ENCODE measurements around the gene DCAF15.

DNA sequence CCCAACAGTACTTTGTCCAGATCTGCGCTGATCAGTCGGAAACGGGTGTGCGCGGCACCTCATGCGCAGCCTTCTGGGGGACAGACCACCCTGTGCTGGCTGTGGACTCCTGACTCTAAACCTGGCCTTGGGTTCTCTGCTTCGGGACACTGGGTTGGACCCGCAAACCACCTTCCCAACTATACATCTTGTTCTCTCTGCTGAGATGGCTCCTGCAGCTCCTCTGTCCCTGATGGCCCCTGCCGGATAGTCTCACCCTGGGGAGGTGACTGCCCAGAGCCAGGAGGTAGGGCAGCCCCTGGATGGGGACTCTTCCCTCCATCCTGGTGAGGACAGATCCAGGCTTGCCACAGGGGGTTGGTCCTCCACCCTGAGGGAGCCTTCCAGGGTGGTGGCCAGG, 30.5 kb downstream of the DCAF15 start:
- TF ChIP-seq, protein P1, sequence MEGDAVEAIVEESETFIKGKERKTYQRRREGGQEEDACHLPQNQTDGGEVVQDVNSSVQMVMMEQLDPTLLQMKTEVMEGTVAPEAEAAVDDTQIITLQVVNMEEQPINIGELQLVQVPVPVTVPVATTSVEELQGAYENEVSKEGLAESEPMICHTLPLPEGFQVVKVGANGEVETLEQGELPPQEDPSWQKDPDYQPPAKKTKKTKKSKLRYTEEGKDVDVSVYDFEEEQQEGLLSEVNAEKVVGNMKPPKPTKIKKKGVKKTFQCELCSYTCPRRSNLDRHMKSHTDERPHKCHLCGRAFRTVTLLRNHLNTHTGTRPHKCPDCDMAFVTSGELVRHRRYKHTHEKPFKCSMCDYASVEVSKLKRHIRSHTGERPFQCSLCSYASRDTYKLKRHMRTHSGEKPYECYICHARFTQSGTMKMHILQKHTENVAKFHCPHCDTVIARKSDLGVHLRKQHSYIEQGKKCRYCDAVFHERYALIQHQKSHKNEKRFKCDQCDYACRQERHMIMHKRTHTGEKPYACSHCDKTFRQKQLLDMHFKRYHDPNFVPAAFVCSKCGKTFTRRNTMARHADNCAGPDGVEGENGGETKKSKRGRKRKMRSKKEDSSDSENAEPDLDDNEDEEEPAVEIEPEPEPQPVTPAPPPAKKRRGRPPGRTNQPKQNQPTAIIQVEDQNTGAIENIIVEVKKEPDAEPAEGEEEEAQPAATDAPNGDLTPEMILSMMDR (IDR thresholded peaks at IDR 0.05; ENCODE audit: low read depth, low read length): no peak
- no peak for TF ChIP-seq MYC (IDR thresholded peaks at IDR 0.05; ENCODE audit: low read depth, low read length)
- no peak for TF ChIP-seq MAX (IDR thresholded peaks at IDR 0.05; ENCODE audit: low read depth, low read length)

Measured in NB4 (cell line).